ENCODE measurements around the gene FRMD3.

FRMD3 gene

GRCh38 chr9:83535736-83536135 lies 2.5 kb downstream of the FRMD3 start:
- Histone ChIP-seq H2AFZ (no peak overlapping the region), H3K27ac (no peak overlapping the region), H3K9ac (no peak overlapping the region), H3K4me1 (peaks cover 8% of the 10 kb centered on the region), H3K4me2 (ENCODE audit: low read length) (no peak overlapping the region), H3K36me3 (ENCODE audit: control insufficient read depth, insufficient read depth, low read length) (no peaks in the 10 kb centered on the region), H3K4me3 (ENCODE audit: low read depth, low read length) (no peak overlapping the region), H3K79me2 (peaks cover 11% of the 10 kb centered on the region), H3K9me3 (ENCODE audit: control insufficient read depth, low read length) (no peaks in the 10 kb centered on the region), H3K27me3 (ENCODE audit: control insufficient read depth, insufficient read depth, low read length) (no peaks in the 10 kb centered on the region)
- no peak for TF ChIP-seq CTCF (IDR thresholded peaks at IDR 0.05)

GRCh38 chr9:83533296-83533695 lies 4.9 kb downstream of the FRMD3 start:
- Histone ChIP-seq H2AFZ (no peak overlapping the region), H3K36me3 (ENCODE audit: control insufficient read depth, insufficient read depth, low read length) (no peaks in the 10 kb centered on the region), H3K9ac (no peak overlapping the region), H3K27ac (no peak overlapping the region), H3K79me2 (peaks cover 18% of the 10 kb centered on the region), H3K4me2 (ENCODE audit: low read length) (no peak overlapping the region), H3K4me1 (peaks cover 6% of the 10 kb centered on the region), H3K27me3 (ENCODE audit: control insufficient read depth, insufficient read depth, low read length) (no peaks in the 10 kb centered on the region), H3K9me3 (ENCODE audit: control insufficient read depth, low read length) (no peaks in the 10 kb centered on the region), H3K4me3 (ENCODE audit: low read depth, low read length) (no peak overlapping the region)
- TF ChIP-seq CTCF (IDR thresholded peaks at IDR 0.05) = no peak

GRCh38 chr9:83526901-83527300 lies 11.3 kb downstream of the FRMD3 start:
- H3K4me3 ChIP-seq (ENCODE audit: low read depth, low read length) = peak overlapping the region; percentile 2
- peaks cover 8% of the 10 kb centered on the region for H3K4me1 ChIP-seq
- H3K4me2 ChIP-seq (ENCODE audit: low read length) = no peak overlapping the region
- H2AFZ ChIP-seq = no peak overlapping the region
- H3K36me3 ChIP-seq (ENCODE audit: control insufficient read depth, insufficient read depth, low read length) = no peaks in the 10 kb centered on the region
- H3K9ac ChIP-seq = no peak overlapping the region
- peaks cover 8% of the 10 kb centered on the region for H3K79me2 ChIP-seq
- H3K27ac ChIP-seq = peak overlapping the region; percentile 43
- no peak for TF ChIP-seq CTCF (IDR thresholded peaks at IDR 0.05)
- no peaks in the 10 kb centered on the region for H3K9me3 ChIP-seq (ENCODE audit: control insufficient read depth, low read length)
- H3K27me3 ChIP-seq (ENCODE audit: control insufficient read depth, insufficient read depth, low read length) = no peaks in the 10 kb centered on the region

- Histone ChIP-seq H3K9ac (no peak overlapping the region), H3K4me2 (ENCODE audit: low read length) (peak overlapping the region; percentile 18), H3K9me3 (ENCODE audit: control insufficient read depth, low read length) (no peaks in the 10 kb centered on the region), H3K79me2 (peaks cover 7% of the 10 kb centered on the region), H3K27ac (peak overlapping the region; percentile 43), H3K4me1 (peaks cover 7% of the 10 kb centered on the region), H3K36me3 (ENCODE audit: control insufficient read depth, insufficient read depth, low read length) (no peaks in the 10 kb centered on the region), H3K4me3 (ENCODE audit: low read depth, low read length) (peak overlapping the region; percentile 2), H3K27me3 (ENCODE audit: control insufficient read depth, insufficient read depth, low read length) (no peaks in the 10 kb centered on the region), H2AFZ (no peak overlapping the region)
- no peak for TF ChIP-seq CTCF (IDR thresholded peaks at IDR 0.05)
These were observed 12.0 kb downstream of the FRMD3 start for GRCh38 chr9:83526211-83526610.

- Histone ChIP-seq H3K79me2 (peaks cover 6% of the 10 kb centered on the region), H3K4me3 (ENCODE audit: low read depth, low read length) (no peak overlapping the region), H2AFZ (peak overlapping the region; percentile 6), H3K9me3 (ENCODE audit: control insufficient read depth, low read length) (no peaks in the 10 kb centered on the region), H3K27ac (peak overlapping the region; percentile 83), H3K36me3 (ENCODE audit: control insufficient read depth, insufficient read depth, low read length) (no peaks in the 10 kb centered on the region), H3K4me2 (ENCODE audit: low read length) (peak overlapping the region; percentile 15), H3K4me1 (peaks cover 2% of the 10 kb centered on the region), H3K27me3 (ENCODE audit: control insufficient read depth, insufficient read depth, low read length) (no peaks in the 10 kb centered on the region), H3K9ac (no peak overlapping the region)
- TF ChIP-seq CTCF (IDR thresholded peaks at IDR 0.05) = no peak
These were observed 14.5 kb downstream of the FRMD3 start for GRCh38 chr9:83523684-83524083.
